GM12878 (cell line): ENCODE measurements around the gene NHSL2. TPM values are rescaled to one million over a fixed set of nuclear protein-coding genes. Genes with fewer than 3 reads are reported as not detected.

Experiments
- CHD2 ChIP-seq: IDR thresholded peaks from 2 replicates; pipeline ENCODE4 v1.6.1; 2011; ENCODE audit warnings: low read depth, low read length, improper control_type of control experiment, borderline replicate concordance
- EP300 ChIP-seq, 2 experiments: fragments of 150-350 bp in 1 of 2; IDR thresholded peaks; 2 replicates each; pipeline ENCODE4 v1.6.1; 2011 to 2012; ENCODE audit warnings: low read depth in 2 of 2, low read length in 2 of 2, borderline replicate concordance in 1 of 2, improper control_type of control experiment in 1 of 2, inconsistent platforms in 1 of 2; ENCODE audit not compliant: control insufficient read depth in 1 of 2
- IKZF1 ChIP-seq: fragments of 450-650 bp; conservative IDR thresholded peaks from 2 replicates; pipeline ENCODE4 v1.6.1; 2017; ENCODE audit warnings: antibody characterized with exemption, mild to moderate bottlenecking
- MEF2A ChIP-seq: IDR thresholded peaks from 2 replicates; pipeline ENCODE4 v1.6.1; 2011; ENCODE audit warnings: low read depth, mild to moderate bottlenecking, low read length, moderate library complexity; ENCODE audit not compliant: insufficient read depth
- MEF2B ChIP-seq: fragments of 450-650 bp; IDR thresholded peaks from 2 replicates; pipeline ENCODE4 v1.6.1; 2018; ENCODE audit warnings: mild to moderate bottlenecking, moderate library complexity; ENCODE audit not compliant: partially characterized antibody, poor library complexity, severe bottlenecking
- MXI1 ChIP-seq: fragments of 150-350 bp; IDR thresholded peaks from 2 replicates; pipeline ENCODE4 v1.6.1; 2011; ENCODE audit warnings: low read depth, mild to moderate bottlenecking, inconsistent platforms, low read length, improper control_type of control experiment
- MYB ChIP-seq: fragments of 150-350 bp; IDR thresholded peaks from 2 replicates; pipeline ENCODE4 v1.6.1; 2014; ENCODE audit warnings: mild to moderate bottlenecking, low read depth, low read length, borderline replicate concordance
- NR2C1 ChIP-seq: fragments of 450-650 bp; IDR thresholded peaks from 2 replicates; pipeline ENCODE4 v1.6.1; 2017; ENCODE audit warnings: antibody characterized with exemption, mild to moderate bottlenecking, moderate library complexity
- PML ChIP-seq: IDR thresholded peaks from 2 replicates; pipeline ENCODE4 v1.6.1; 2012; ENCODE audit warnings: low read length, inconsistent platforms
- POU2F2 ChIP-seq: IDR thresholded peaks from 3 replicates; pipeline ENCODE4 v1.6.1; 2011; ENCODE audit warnings: low read depth, mild to moderate bottlenecking, low read length, borderline replicate concordance
- RAD21 ChIP-seq: IDR thresholded peaks from 2 replicates; pipeline ENCODE4 v1.6.1; 2011; ENCODE audit warnings: mild to moderate bottlenecking, low read depth, low read length, moderate library complexity; ENCODE audit not compliant: insufficient read depth
- SIN3A ChIP-seq: IDR thresholded peaks from 2 replicates; pipeline ENCODE4 v1.6.1; 2012; ENCODE audit warnings: low read depth, low read length, improper control_type of control experiment
- SIX5 ChIP-seq: IDR thresholded peaks from 2 replicates; pipeline ENCODE4 v1.6.1; 2011; ENCODE audit warnings: mild to moderate bottlenecking, low read depth, low read length, moderate library complexity; ENCODE audit not compliant: severe bottlenecking
- STAT3 ChIP-seq: IDR thresholded peaks from 2 replicates; pipeline ENCODE4 v1.6.1; 2011; ENCODE audit warnings: low read depth, low read length, improper control_type of control experiment
- TBL1XR1 ChIP-seq: IDR thresholded peaks from 2 replicates; pipeline ENCODE4 v1.6.1; 2012; ENCODE audit warnings: low read depth, low read length, improper control_type of control experiment
- ZNF217 ChIP-seq: fragments of 450-650 bp; IDR thresholded peaks from 2 replicates; pipeline ENCODE4 v1.6.1; 2017; ENCODE audit warnings: antibody characterized with exemption, mild to moderate bottlenecking
- polyA plus RNA-seq, 11 experiments: library from polyadenylated mRNA; depleted of rRNA in 4 of 11; unstranded in 6 of 11; stranded (reverse) in 5 of 11; fragments of >200 nt; fragmentation: Nextera tagmentation in 4 of 11; fragmentation: Illumina TruSeq in 1 of 11; extraction: Ambion mirVana in 4 of 11; extraction: Trizol in 1 of 11; gene quantifications; 1 replicate in 1 of 11; 2 replicates in 10 of 11; pipeline versions ENCODE4 v1.2.1 to v1.2.3, GENCODE V29; 2011 to 2016; ENCODE audit warnings: inconsistent platforms in 2 of 11, missing spikeins in 2 of 11, low read depth in 1 of 11
- total RNA-seq, 4 experiments: library from RNA; depleted of rRNA in 3 of 4; stranded (reverse); fragments of >200 nt in 3 of 4; fragmentation: Illumina TruSeq in 1 of 4; extraction: Trizol in 1 of 4; gene quantifications; 2 replicates each; pipeline versions ENCODE4 v1.2.1 to v1.2.3, GENCODE V29; 2013 to 2021
- TF ChIP-seq, protein P1 (sequence below): fragments of 450-650 bp; conservative IDR thresholded peaks from 2 replicates; pipeline ENCODE4 v1.6.1; 2017; ENCODE audit warnings: mild to moderate bottlenecking, moderate library complexity
- TF ChIP-seq, protein P2 (sequence below): fragments of 450-650 bp; IDR thresholded peaks from 2 replicates; pipeline ENCODE4 v1.6.1; 2017; ENCODE audit warnings: antibody characterized with exemption, mild to moderate bottlenecking, moderate library complexity
- TF ChIP-seq, protein P3 (sequence below): fragments of 450-650 bp; IDR thresholded peaks from 2 replicates; pipeline ENCODE4 v1.6.1; 2018; ENCODE audit warnings: borderline replicate concordance, mild to moderate bottlenecking; ENCODE audit not compliant: partially characterized antibody

NHSL2 gene
- total and polyA plus RNA-seq, 10 of the 15 experiments (the other 5 are each of a cell fraction or from before 2014, with no cell fraction given): 0.05 to 0.53 (median 0.07) TPM; not detected in 2

DNA sequence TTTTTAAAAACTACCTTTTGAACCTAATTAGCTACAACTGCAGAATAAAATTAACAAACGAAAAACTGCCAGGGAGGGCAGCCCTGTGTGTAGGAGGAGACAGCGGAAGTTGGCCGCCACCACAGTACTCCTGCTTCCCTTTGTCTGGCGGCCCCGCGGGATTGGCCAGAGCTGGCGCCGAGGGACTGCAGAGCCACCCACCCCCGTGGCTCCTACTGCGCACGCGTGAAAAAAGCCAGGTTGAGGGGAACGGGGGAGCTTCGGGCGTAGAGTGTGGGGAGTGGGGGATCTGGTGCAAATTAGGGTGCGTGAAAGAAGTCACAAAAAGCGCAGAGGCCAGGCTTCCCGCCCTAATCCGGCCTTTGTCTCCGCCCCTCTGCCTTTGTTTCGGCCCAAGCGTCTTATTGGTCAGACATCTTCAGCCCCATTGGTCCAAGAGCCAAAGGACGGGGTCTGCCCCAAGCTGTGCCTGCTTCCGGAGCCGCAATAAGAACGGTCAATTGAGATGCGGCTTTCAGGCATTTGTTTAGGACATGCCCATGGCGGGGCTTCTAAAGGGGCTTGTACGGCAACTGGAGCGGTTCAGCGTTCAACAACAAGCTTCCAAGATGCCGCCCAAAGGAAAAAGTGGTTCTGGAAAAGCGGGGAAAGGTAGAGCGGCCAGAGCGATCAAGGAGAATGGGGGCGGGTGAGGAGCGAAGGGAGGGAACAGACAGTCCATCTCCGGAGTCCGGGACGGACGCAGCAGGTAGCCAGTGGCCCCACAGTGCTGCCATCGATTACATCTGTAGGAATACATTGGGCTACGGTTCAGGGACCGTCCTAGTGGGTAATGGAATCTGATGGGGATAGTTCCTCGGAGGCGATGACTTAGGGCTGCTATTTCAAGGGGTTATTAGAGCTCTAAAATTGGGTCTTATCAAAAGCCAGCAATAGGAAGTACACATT is 270.8 kb downstream of the NHSL2 start, which contains the start of gene PIN4 (continued):
- TF ChIP-seq TBL1XR1: no peak
- TF ChIP-seq CHD2: 0 out of 2 replicates have a peak, but pooled peaks have one; percentile 30
- no peak for TF ChIP-seq ZNF217
- no peak for TF ChIP-seq STAT3
- TF ChIP-seq NR2C1: peak; percentile 94
- peak; percentile 35 for TF ChIP-seq MEF2B
- peak; percentile 83; the same call in 1 of the 2 replicates for TF ChIP-seq MXI1
- no peak for TF ChIP-seq MEF2A
- TF ChIP-seq, protein P1, sequence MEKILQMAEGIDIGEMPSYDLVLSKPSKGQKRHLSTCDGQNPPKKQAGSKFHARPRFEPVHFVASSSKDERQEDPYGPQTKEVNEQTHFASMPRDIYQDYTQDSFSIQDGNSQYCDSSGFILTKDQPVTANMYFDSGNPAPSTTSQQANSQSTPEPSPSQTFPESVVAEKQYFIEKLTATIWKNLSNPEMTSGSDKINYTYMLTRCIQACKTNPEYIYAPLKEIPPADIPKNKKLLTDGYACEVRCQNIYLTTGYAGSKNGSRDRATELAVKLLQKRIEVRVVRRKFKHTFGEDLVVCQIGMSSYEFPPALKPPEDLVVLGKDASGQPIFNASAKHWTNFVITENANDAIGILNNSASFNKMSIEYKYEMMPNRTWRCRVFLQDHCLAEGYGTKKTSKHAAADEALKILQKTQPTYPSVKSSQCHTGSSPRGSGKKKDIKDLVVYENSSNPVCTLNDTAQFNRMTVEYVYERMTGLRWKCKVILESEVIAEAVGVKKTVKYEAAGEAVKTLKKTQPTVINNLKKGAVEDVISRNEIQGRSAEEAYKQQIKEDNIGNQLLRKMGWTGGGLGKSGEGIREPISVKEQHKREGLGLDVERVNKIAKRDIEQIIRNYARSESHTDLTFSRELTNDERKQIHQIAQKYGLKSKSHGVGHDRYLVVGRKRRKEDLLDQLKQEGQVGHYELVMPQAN: 0 out of 2 replicates have a peak, but pooled peaks have one; percentile 15
- TF ChIP-seq, protein P2, sequence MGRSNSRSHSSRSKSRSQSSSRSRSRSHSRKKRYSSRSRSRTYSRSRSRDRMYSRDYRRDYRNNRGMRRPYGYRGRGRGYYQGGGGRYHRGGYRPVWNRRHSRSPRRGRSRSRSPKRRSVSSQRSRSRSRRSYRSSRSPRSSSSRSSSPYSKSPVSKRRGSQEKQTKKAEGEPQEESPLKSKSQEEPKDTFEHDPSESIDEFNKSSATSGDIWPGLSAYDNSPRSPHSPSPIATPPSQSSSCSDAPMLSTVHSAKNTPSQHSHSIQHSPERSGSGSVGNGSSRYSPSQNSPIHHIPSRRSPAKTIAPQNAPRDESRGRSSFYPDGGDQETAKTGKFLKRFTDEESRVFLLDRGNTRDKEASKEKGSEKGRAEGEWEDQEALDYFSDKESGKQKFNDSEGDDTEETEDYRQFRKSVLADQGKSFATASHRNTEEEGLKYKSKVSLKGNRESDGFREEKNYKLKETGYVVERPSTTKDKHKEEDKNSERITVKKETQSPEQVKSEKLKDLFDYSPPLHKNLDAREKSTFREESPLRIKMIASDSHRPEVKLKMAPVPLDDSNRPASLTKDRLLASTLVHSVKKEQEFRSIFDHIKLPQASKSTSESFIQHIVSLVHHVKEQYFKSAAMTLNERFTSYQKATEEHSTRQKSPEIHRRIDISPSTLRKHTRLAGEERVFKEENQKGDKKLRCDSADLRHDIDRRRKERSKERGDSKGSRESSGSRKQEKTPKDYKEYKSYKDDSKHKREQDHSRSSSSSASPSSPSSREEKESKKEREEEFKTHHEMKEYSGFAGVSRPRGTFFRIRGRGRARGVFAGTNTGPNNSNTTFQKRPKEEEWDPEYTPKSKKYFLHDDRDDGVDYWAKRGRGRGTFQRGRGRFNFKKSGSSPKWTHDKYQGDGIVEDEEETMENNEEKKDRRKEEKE: no peak
- TF ChIP-seq EP300 (IDR thresholded peaks at IDR 0.05; ENCODE audit: borderline replicate concordance in 1 of 2, control insufficient read depth in 1 of 2, low read depth in 2 of 2, low read length in 2 of 2): no peak
- peak; percentile 62 for TF ChIP-seq IKZF1
- TF ChIP-seq MYB: peak; percentile 96
- TF ChIP-seq RAD21: no peak
- peak; percentile 8 for TF ChIP-seq SIX5
- TF ChIP-seq, protein P3, sequence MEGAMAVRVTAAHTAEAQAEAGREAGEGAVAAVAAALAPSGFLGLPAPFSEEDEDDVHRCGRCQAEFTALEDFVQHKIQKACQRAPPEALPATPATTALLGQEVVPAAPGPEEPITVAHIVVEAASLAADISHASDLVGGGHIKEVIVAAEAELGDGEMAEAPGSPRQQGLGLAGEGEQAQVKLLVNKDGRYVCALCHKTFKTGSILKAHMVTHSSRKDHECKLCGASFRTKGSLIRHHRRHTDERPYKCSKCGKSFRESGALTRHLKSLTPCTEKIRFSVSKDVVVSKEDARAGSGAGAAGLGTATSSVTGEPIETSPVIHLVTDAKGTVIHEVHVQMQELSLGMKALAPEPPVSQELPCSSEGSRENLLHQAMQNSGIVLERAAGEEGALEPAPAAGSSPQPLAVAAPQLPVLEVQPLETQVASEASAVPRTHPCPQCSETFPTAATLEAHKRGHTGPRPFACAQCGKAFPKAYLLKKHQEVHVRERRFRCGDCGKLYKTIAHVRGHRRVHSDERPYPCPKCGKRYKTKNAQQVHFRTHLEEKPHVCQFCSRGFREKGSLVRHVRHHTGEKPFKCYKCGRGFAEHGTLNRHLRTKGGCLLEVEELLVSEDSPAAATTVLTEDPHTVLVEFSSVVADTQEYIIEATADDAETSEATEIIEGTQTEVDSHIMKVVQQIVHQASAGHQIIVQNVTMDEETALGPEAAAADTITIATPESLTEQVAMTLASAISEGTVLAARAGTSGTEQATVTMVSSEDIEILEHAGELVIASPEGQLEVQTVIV: no peak
- no peak for TF ChIP-seq POU2F2
- peak; percentile 45; the same call in 1 of the 2 replicates for TF ChIP-seq PML
- no peak for TF ChIP-seq SIN3A
